ENCODE results near the gene LRIT1. TPM values are rescaled to one million over a fixed set of nuclear protein-coding genes. Genes with fewer than 3 reads are reported as not detected.

LRIT1 gene
- total and polyA plus RNA-seq, 2 donors (not counting 3 experiments of a cell fraction or from before 2014, with no cell fraction given): not detected

DNA sequence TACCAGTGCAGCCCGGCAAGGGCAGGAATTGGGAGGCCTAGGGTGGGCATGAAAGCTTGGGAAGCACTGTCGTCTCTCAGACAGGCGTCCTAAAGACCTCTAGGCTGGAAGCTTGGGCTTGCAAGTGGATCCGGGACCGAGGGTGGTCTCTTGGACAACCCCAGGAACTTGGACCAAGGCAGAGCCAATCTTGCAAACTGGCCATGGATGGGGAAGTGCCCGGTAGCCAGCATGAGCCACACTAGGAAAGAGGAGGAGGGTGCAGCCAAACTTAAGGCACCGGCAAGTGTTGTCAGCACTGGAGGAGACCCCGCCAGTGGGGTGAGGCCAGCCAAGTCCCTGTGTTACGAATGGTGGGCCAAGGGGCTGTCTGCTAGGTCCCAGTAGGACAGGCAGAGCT lies 24.5 kb downstream of the LRIT1 start:
- Histone ChIP-seq H3K4me3 (replicated peaks in 1 of 3; ENCODE audit: insufficient read depth in 1 of 3, low read depth in 1 of 3, low read length in 3 of 3) (no peak overlapping the region), H3K27ac (ENCODE audit: insufficient read depth, low read depth, low read length) (no peak overlapping the region), H3K4me1 (ENCODE audit: control insufficient read depth, extremely low read depth, insufficient read depth, low read length) (no peaks in the 10 kb centered on the region), H3K79me2 (ENCODE audit: control insufficient read depth, insufficient read depth, low read length) (no peaks in the 10 kb centered on the region), H3K36me3 (ENCODE audit: control insufficient read depth in 2 of 2, extremely low read depth in 1 of 2, insufficient read depth in 2 of 2, low read length in 2 of 2) (no peaks in the 10 kb centered on the region), H3K27me3 (ENCODE audit: control insufficient read depth in 2 of 2, insufficient read depth in 2 of 2, low read length in 2 of 2) (peaks cover 0 to 5% of the 10 kb centered on the region in 2 experiments), H4K20me1 (replicated peaks; ENCODE audit: control insufficient read depth, extremely low read depth, insufficient read depth, low read length) (no peaks in the 10 kb centered on the region), H3K9me1 (replicated peaks; ENCODE audit: control insufficient read depth, extremely low read depth, insufficient read depth, low read length) (no peaks in the 10 kb centered on the region), H3K9ac (replicated peaks; ENCODE audit: extremely low read depth, insufficient read depth, low read length) (no peak overlapping the region), H2AFZ (ENCODE audit: low read depth, low read length) (no peak overlapping the region), H3K9me3 (replicated peaks; ENCODE audit: control insufficient read depth, insufficient read depth, low read length) (no peaks in the 10 kb centered on the region), H3K4me2 (ENCODE audit: insufficient read depth, low read length) (no peak overlapping the region)
- DNase-seq (ENCODE audit: low read depth, low spot score) (no peak), FAIRE-seq (no peak)
- intact Hi-C loops (cut with micrococcal nuclease) (no loop called here), dilution Hi-C loops (cut with MboI; ENCODE audit: extremely low pct_ligation_motif_present, low sequenced_read_pairs) (no loop called here)
- no TSS peak for BruUV-seq (replicated peaks)
- TF ChIP-seq FOS (IDR thresholded peaks at IDR 0.05; ENCODE audit: borderline replicate concordance, insufficient read depth, low read length): no peak
- TF ChIP-seq POLR2AphosphoS5 (IDR thresholded peaks at IDR 0.05; ENCODE audit: insufficient read depth, low read depth, low read length): no peak
- no peak for TF ChIP-seq EZH2 (IDR thresholded peaks at IDR 0.05; ENCODE audit: borderline replicate concordance, low read depth, low read length, severe bottlenecking)
- TF ChIP-seq JUN (IDR thresholded peaks at IDR 0.05; ENCODE audit: borderline replicate concordance, insufficient read depth, insufficient read length, low read depth): no peak
- TF ChIP-seq GATA2 (IDR thresholded peaks at IDR 0.05; ENCODE audit: insufficient read depth, insufficient read length, low read depth, low read length): no peak
- TF ChIP-seq MYC (IDR thresholded peaks at IDR 0.05; ENCODE audit: low read depth, low read length): no peak
- no peak for TF ChIP-seq CTCF (IDR thresholded peaks at IDR 0.05; ENCODE audit: extremely low read depth in 1 of 2, insufficient read depth in 1 of 2, low read depth in 1 of 2, low read length in 2 of 2)
- TF ChIP-seq, protein P1, sequence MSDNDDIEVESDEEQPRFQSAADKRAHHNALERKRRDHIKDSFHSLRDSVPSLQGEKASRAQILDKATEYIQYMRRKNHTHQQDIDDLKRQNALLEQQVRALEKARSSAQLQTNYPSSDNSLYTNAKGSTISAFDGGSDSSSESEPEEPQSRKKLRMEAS (IDR thresholded peaks at IDR 0.05; ENCODE audit: insufficient read depth, insufficient read length): no peak
- TF ChIP-seq POLR2A (IDR thresholded peaks at IDR 0.05; ENCODE audit: low read depth, low read length): no peak
- ChIA-PET POLR2A (no interaction called here), CTCF (interaction anchor here (1.1 to 1.2 kb wide), 2 partner anchors 20 to 320 kb away, joined by 3 read pairs; no protein-coding TSS in a partner anchor)
